NT2/D1 (cell line): ENCODE results near the gene AFG3L2.

Experiments
- DNase-seq: peaks from one replicate; pipeline ENCODE4 v3.0.0-alpha.2; 2011; ENCODE audit warnings: low read depth, low spot score
- H3K27me3 ChIP-seq: 2 replicates; pipeline ENCODE4 v1.6.0; 2011; ENCODE audit warnings: mild to moderate bottlenecking; ENCODE audit not compliant: insufficient read length, insufficient read depth
- H3K36me3 ChIP-seq: 2 replicates; pipeline ENCODE4 v1.6.1; 2011; ENCODE audit warnings: mild to moderate bottlenecking, low read length, mixed read lengths; ENCODE audit not compliant: insufficient read depth, insufficient read length
- H3K4me1 ChIP-seq: 2 replicates; pipeline ENCODE4 v1.5.1; 2011; ENCODE audit not compliant: insufficient read depth, insufficient read length
- H3K4me3 ChIP-seq: 2 replicates; pipeline ENCODE4 v1.5.1; 2011; ENCODE audit warnings: low read depth; ENCODE audit not compliant: insufficient read length
- H3K9ac ChIP-seq: 2 replicates; pipeline ENCODE4 v1.6.0; 2011; ENCODE audit warnings: low read depth; ENCODE audit not compliant: insufficient read length
- H3K9me3 ChIP-seq: 2 replicates; pipeline ENCODE4 v1.5.1; 2011; ENCODE audit warnings: mild to moderate bottlenecking, low read length; ENCODE audit not compliant: insufficient read depth
- SUZ12 ChIP-seq: IDR thresholded peaks from 2 replicates; pipeline ENCODE4 v1.6.1; 2011; ENCODE audit not compliant: insufficient read length, insufficient read depth; ENCODE audit errors: extremely low read depth
- YY1 ChIP-seq: IDR thresholded peaks from 2 replicates; pipeline ENCODE4 v1.6.1; 2011; ENCODE audit not compliant: insufficient read length, insufficient read depth
- ZNF274 ChIP-seq: IDR thresholded peaks from 2 replicates; pipeline ENCODE4 v1.6.1; 2011; ENCODE audit warnings: mild to moderate bottlenecking, low read depth, low read length

Gene AFG3L2

DNA sequence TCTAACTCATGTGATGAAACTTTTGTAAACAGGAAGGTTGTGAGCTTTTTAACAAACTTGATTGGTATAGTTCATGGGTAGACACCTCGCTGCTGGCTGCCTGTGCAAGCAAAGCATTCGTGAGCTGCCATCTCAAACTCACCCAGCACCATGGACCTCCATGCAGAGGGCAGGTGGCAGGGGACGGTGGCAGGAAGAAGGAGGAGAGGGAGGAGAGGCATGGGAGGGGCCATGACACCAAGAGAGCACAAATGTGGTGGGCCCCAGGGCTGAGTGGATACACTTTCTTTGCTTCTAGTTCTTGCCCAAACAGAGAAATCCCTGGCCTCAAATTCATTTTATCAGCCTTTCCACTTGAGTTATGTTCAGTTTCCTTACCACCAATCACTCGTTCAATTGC lies 29.1 kb downstream of the AFG3L2 start:
- TF ChIP-seq ZNF274 (no peak), YY1 (no peak), SUZ12 (no peak)
- H3K4me3 ChIP-seq = no peak overlapping the region
- H3K9ac ChIP-seq = no peak overlapping the region
- no peaks in the 10 kb centered on the region for H3K9me3 ChIP-seq
- H3K27me3 ChIP-seq = no peaks in the 10 kb centered on the region
- peaks cover 81% of the 10 kb centered on the region for H3K36me3 ChIP-seq
- no peaks in the 10 kb centered on the region for H3K4me1 ChIP-seq
- DNase-seq = no peak

DNA sequence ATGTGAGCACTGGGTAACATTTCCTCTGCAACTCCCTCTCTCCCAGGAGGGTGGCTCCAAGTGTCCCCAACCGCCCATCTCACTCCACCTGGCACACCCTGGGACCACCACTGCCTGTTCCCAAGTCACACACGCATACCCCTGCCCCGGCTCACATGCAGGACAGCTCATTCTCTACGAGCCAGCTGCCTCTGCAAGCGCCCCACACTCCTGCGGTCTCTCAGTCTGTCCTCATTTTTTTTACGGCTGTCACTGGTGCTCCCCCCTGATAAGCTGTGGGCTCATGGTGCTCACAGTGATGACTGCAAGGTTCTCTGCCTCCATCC lies 30.8 kb downstream of the AFG3L2 start:
- TF ChIP-seq YY1 (no peak), ZNF274 (no peak)
- Histone ChIP-seq H3K36me3 (peaks cover 85% of the 10 kb centered on the region), H3K27me3 (no peaks in the 10 kb centered on the region), H3K4me3 (no peak overlapping the region), H3K4me1 (no peaks in the 10 kb centered on the region), H3K9me3 (no peaks in the 10 kb centered on the region), H3K9ac (no peak overlapping the region)
- DNase-seq = no peak

DNA sequence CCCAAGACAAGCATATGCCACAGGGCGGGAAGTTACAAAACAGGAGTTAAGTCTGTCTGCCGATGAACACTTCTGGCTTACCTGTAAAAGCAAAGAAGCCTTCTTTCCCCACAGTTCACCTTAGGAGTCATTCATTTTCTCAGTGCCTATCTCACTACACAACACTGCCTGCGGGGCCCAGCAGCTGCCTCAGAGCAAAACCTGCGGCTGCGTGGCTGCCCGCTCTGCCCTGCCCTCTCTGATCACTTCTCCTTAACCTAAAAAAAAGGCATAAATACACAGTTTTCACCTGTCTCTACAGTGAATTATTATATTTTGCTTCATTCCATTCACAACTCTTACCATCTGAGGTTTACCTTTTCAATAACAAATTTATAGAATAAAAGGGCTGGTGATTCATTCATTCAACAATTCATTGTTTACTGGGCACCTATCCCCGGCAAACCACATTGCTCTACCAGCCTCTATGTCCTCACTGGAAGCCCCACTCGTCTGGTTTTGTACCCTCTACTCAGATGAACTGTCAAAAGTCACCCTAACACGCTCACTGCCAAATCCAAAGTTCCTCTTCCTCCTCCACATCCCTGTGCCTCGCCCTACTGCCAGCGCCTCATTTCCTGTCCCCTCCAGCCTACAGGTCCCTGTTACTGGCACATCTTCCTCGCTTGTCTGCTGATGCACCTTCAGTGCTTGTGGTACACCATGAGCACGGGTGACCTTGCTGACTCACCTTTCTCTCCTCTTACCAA lies 31.4 kb downstream of the AFG3L2 start:
- H3K4me1 ChIP-seq = no peaks in the 10 kb centered on the region
- TF ChIP-seq SUZ12 = no peak
- no peak for TF ChIP-seq ZNF274
- no peak for TF ChIP-seq YY1
- H3K9me3 ChIP-seq = no peaks in the 10 kb centered on the region
- H3K4me3 ChIP-seq = no peak overlapping the region
- H3K27me3 ChIP-seq = no peaks in the 10 kb centered on the region
- no peak for DNase-seq
- no peak overlapping the region for H3K9ac ChIP-seq
- peaks cover 80% of the 10 kb centered on the region for H3K36me3 ChIP-seq

DNA sequence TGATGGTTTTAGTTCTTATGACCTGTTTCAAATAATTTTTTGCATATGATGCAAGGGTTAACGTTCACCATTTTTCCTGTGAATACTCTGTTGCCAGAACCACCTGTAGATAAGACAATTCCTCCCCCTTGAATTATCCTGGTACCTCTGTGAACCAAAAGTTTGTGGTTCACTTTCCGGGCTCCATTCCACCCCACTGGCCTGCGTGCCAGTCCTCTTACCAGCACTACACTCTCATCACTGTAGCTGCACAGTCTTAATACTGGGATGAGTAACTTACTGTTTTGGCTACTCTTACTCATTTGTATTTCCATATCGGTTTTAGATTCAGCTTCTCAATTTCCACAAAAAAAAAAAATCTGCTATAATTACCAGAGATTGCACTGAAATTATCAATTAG lies 34.4 kb downstream of the AFG3L2 start:
- no peak for DNase-seq
- Histone ChIP-seq H3K4me3 (no peak overlapping the region), H3K36me3 (peaks cover 63% of the 10 kb centered on the region), H3K9me3 (no peaks in the 10 kb centered on the region), H3K27me3 (no peaks in the 10 kb centered on the region), H3K9ac (no peak overlapping the region), H3K4me1 (no peaks in the 10 kb centered on the region)
- TF ChIP-seq YY1 (no peak), SUZ12 (no peak), ZNF274 (no peak)

DNA sequence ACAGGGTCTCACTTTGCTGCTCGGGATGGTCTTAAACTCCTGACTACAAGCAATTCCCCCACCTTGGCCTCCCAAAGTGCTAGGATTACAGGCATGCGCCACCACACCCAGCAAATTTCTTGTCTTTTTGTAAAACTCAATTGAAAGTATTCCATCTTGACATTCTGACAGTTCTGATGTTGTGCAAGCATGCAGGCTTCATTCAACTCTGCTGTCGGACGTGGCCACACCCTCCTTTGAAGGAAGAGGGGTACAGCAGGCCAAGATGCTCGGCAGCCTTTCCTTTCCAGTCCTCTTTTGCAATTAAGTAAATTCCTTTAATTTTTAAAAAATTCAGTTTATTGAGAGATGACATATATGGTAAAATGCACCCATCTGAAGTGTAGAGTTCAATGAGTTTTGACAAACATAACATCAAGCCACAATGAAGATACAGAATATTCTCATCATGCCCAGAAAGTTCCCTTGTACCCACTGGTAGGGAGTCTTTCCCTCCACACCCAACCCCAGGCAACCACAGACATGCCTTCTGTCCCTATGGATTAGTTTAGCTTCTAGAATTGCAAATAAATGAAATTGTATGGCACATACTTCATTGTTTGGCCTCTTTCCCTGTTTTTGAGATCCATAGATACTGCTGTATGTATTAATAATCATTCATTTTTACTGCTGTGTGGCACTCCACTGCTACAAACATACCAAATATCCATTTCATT lies 35.9 kb downstream of the AFG3L2 start:
- no peaks in the 10 kb centered on the region for H3K9me3 ChIP-seq
- DNase-seq = no peak
- no peak overlapping the region for H3K9ac ChIP-seq
- H3K27me3 ChIP-seq = no peaks in the 10 kb centered on the region
- TF ChIP-seq ZNF274 (no peak), SUZ12 (no peak), YY1 (no peak)
- H3K36me3 ChIP-seq = peaks cover 60% of the 10 kb centered on the region
- no peaks in the 10 kb centered on the region for H3K4me1 ChIP-seq
- no peak overlapping the region for H3K4me3 ChIP-seq

DNA sequence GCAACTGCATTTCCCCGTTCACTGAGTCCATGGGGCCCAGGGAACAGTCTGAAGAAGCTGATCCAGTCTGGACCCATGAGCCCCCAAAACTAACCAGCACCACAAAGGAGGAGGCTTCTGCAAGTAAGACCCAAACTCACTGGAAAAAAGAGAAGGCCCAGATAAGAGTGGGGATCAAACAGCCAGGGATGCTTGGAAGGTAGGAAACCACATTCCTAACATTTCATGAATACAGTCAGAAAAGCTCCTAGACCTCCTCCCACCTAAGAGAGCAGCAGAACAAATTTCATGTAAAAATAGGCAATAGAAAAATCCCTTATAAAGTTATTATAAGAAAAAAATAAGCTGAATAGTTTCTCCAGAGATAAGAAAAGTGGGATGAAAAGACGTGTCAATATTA lies 38.6 kb downstream of the AFG3L2 start:
- H3K4me3 ChIP-seq = no peak overlapping the region
- no peak for TF ChIP-seq ZNF274
- TF ChIP-seq YY1 = no peak
- no peak for TF ChIP-seq SUZ12
- H3K27me3 ChIP-seq = no peaks in the 10 kb centered on the region
- H3K4me1 ChIP-seq = peaks cover 10% of the 10 kb centered on the region
- H3K9me3 ChIP-seq = no peaks in the 10 kb centered on the region
- DNase-seq = no peak
- H3K36me3 ChIP-seq = peaks cover 44% of the 10 kb centered on the region
- no peak overlapping the region for H3K9ac ChIP-seq

DNA sequence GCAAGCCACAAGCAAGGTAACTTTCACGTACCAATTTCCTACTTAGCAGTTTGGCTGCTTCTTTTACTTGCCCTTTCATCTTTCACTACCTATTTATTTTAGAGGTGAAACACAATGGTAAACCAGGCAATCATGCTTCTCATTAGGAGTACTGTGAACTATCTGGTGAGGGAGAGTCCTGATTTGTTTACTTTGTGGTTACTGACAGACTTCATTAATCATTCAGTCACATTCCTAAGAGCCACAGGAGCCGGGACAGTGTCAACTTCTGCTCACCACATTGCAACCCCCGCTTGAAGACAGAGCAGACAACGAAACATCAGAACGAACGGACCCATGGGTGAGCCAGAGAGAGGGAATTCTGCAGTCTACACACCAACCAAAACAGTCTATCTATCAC lies 40.1 kb downstream of the AFG3L2 start:
- Histone ChIP-seq H3K9me3 (no peaks in the 10 kb centered on the region), H3K4me3 (no peak overlapping the region), H3K36me3 (peaks cover 34% of the 10 kb centered on the region), H3K9ac (no peak overlapping the region), H3K4me1 (peaks cover 10% of the 10 kb centered on the region), H3K27me3 (no peaks in the 10 kb centered on the region)
- TF ChIP-seq SUZ12 (no peak), ZNF274 (no peak), YY1 (no peak)
- DNase-seq = no peak

DNA sequence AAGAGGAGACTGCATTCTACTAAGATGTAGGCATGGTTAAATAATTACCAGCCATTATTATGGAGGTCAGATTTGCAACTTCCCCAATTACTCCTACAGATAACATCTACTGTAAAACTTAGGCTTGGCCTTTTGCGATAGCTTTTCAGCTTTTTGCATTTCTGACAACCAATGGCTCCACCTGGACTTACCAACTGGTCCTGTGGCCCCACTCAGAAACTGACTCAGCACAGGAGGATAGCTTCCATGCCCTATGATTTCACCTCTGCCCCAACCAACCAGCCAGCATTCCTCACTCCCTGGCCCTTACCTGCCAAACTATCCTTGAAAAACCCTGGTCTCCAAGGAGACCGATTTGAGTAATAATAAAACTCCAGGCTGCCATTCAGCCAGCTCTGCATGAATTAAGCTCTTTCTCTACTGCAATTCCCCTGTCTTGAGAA lies 40.8 kb downstream of the AFG3L2 start:
- no peak overlapping the region for H3K9ac ChIP-seq
- peak; percentile 74 for DNase-seq
- peaks cover 10% of the 10 kb centered on the region for H3K4me1 ChIP-seq
- peaks cover 29% of the 10 kb centered on the region for H3K36me3 ChIP-seq
- no peak overlapping the region for H3K4me3 ChIP-seq
- H3K27me3 ChIP-seq = no peaks in the 10 kb centered on the region
- H3K9me3 ChIP-seq = no peaks in the 10 kb centered on the region
- TF ChIP-seq YY1 (no peak), ZNF274 (no peak), SUZ12 (no peak)
